Left lung (tissue), 10 donors: ENCODE results near the gene KAT2B. TPM values are rescaled to one million over a fixed set of nuclear protein-coding genes. Genes with fewer than 3 reads are reported as not detected.
A peak's percentile ranks its signal among the peaks of the same experiment; 100 is the strongest.

Source experiments
- ATAC-seq: fragments of 200-7000 bp; cut with Tn5 transposase; one replicate; pipeline ENCODE4 v1.9.1; 2020; ENCODE audit warnings: moderate library complexity
- DNase-seq, 4 donors: peaks; one replicate each; pipeline ENCODE4 v3.0.0-alpha.2; 2013 to 2020
- H3K27ac ChIP-seq, 2 donors: fragments of 200-600 bp; sonication (generic) in 1 of 2; one replicate each; pipeline versions ENCODE4 v1.5.0 to v1.8.0; 2020 to 2021
- H3K27me3 ChIP-seq, 2 donors: fragments of 200-600 bp; sonication (generic) in 1 of 2; one replicate each; pipeline versions ENCODE4 v1.5.0 to v1.8.0; 2020 to 2021
- H3K36me3 ChIP-seq, 2 donors: fragments of 200-600 bp; sonication (generic) in 1 of 2; one replicate each; pipeline versions ENCODE4 v1.5.0 to v1.8.0; 2020 to 2021
- H3K4me1 ChIP-seq, 2 donors: fragments of 200-600 bp; one replicate each; pipeline ENCODE4 v1.8.0; 2021
- H3K4me3 ChIP-seq, 2 donors: fragments of 200-600 bp; sonication (generic) in 1 of 2; one replicate each; pipeline versions ENCODE4 v1.5.0 to v1.8.0; 2020 to 2021; ENCODE audit warnings: mild to moderate bottlenecking in 1 of 2
- H3K9me3 ChIP-seq, 2 donors: fragments of 200-600 bp; sonication (generic) in 1 of 2; one replicate each; pipeline versions ENCODE4 v1.5.0 to v1.8.0; 2020 to 2021
- intact Hi-C, 2 donors: fragments of 100-400 bp; cut with DNase I; formaldehyde crosslinking; loops; one replicate each; pipeline versions ENCODE4 v1.11.2 to v1.14.2; 2022
- polyA plus RNA-seq, 6 donors: library from polyadenylated mRNA; unstranded; fragments of 120-200 nt; gene quantifications; one replicate each; pipeline ENCODE4 v1.2.1, GENCODE V29; 2013; ENCODE audit not compliant: insufficient read length in 6 of 6
- total RNA-seq, 2 donors: library from RNA; stranded (reverse); fragmentation: NEBNext Ultra II Directional; extraction: Animal tissue kit (Norgen Biotek cat#: 25700); gene quantifications; one replicate each; pipeline ENCODE4 v1.2.1, GENCODE V29; 2021
- TF ChIP-seq, protein P1 (sequence below), 2 donors: fragments of 200-600 bp; sonication (generic) in 1 of 2; IDR thresholded peaks; one replicate each; pipeline versions ENCODE4 v1.5.0 to v1.8.0; 2021; ENCODE audit warnings: antibody characterized with exemption in 2 of 2
- donor health status: DM: no; HTN: yes; CAD: no.
- donor health status: DM: no; HTN: no; CAD: no.

The KAT2B gene
- total and polyA plus RNA-seq, 8 donors: 26.1 to 48.0 (median 39.9) TPM

DNA sequence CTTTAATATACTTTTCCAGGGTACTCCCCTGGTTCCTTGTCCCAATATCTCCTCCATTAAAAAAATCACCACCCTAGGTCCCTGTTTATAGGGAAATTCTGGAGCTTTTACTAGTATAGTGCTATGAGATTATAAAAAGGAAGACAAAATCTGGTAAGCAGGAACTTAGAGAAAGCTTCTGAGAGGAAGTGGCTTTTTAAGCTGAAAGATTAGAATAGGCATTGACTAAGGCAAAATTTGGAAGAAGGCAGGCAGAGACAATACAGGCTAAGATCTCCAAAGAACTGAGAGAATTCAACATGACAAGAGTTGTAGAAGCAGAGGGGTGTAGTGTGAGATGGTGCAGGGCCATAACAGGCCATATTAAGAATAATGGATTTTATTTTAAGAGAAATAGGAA lies 120.0 kb downstream of the KAT2B start:
- DNase-seq: no peak
- H3K4me3 ChIP-seq: no peak overlapping the region
- no peaks in the 10 kb centered on the region for H3K27me3 ChIP-seq
- H3K27ac ChIP-seq: peak overlapping the region in 1 of 2 donors; percentile 43
- H3K36me3 ChIP-seq: peaks cover 0 to 3% of the 10 kb centered on the region in 2 donors
- H3K9me3 ChIP-seq: no peaks in the 10 kb centered on the region
- TF ChIP-seq, protein P1, sequence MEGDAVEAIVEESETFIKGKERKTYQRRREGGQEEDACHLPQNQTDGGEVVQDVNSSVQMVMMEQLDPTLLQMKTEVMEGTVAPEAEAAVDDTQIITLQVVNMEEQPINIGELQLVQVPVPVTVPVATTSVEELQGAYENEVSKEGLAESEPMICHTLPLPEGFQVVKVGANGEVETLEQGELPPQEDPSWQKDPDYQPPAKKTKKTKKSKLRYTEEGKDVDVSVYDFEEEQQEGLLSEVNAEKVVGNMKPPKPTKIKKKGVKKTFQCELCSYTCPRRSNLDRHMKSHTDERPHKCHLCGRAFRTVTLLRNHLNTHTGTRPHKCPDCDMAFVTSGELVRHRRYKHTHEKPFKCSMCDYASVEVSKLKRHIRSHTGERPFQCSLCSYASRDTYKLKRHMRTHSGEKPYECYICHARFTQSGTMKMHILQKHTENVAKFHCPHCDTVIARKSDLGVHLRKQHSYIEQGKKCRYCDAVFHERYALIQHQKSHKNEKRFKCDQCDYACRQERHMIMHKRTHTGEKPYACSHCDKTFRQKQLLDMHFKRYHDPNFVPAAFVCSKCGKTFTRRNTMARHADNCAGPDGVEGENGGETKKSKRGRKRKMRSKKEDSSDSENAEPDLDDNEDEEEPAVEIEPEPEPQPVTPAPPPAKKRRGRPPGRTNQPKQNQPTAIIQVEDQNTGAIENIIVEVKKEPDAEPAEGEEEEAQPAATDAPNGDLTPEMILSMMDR (IDR thresholded peaks at IDR 0.05): no peak
- intact Hi-C loops: no loop called here
- no peaks in the 10 kb centered on the region for H3K4me1 ChIP-seq
- ATAC-seq: no peak

DNA sequence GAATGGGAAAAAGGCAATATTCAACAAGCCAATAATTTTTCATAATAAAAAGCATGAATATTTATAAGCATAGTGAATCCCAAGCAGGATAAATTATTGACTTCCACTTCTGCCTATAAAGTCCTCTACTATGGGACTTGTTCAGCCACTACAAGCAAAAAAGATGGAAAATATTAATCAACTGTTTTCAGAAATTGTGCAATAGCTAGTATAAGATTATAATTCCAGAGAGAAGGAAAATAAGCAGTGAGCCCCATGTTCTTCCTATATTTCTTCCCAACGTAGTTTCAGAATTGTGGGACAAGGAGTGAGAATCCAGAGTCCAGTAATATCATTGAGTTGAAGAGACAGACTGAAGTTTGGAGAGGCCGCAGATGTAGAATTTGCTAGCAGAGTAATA lies 121.5 kb downstream of the KAT2B start:
- H3K36me3 ChIP-seq: no peaks in the 10 kb centered on the region
- DNase-seq (no peak), ATAC-seq (no peak)
- intact Hi-C loops: no loop called here
- H3K27ac ChIP-seq: no peak overlapping the region
- H3K27me3 ChIP-seq: no peaks in the 10 kb centered on the region
- no peaks in the 10 kb centered on the region for H3K4me1 ChIP-seq
- TF ChIP-seq, protein P1 (IDR thresholded peaks at IDR 0.05): no peak
- no peak overlapping the region for H3K4me3 ChIP-seq
- H3K9me3 ChIP-seq: no peaks in the 10 kb centered on the region

DNA sequence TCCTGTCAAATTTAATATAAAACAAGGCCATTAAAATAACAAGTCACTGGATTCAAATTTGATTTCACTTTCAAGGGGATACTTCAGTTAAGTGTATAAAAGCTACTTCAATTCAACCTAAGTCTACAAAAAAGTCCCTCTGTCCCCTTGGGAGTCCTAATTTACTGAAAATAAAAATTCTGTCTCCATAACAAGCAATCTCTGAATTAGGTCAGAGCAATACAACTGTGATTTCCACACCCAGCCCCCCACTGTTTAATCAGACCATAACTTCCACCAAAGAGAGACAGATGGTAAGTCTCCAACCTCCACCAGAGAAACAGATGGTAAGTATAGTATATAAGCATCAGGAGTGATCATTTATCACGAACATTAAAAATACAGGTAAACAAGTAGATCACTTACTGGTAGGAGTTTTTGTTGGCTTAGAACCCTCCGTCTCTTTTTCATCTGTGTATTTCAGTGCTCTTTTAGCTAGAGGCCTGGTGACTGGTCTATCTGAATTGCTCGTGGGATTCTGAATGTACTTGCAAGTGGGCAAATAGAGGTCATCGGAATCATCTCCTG lies 133.7 kb downstream of the KAT2B start:
- Histone ChIP-seq H3K27me3 (no peaks in the 10 kb centered on the region), H3K27ac (no peak overlapping the region), H3K4me1 (no peaks in the 10 kb centered on the region), H3K4me3 (no peak overlapping the region), H3K9me3 (no peaks in the 10 kb centered on the region), H3K36me3 (no peaks in the 10 kb centered on the region)
- ATAC-seq: no peak
- intact Hi-C loops: no loop called here
- no peak for DNase-seq
- TF ChIP-seq, protein P1 (IDR thresholded peaks at IDR 0.05): no peak

DNA sequence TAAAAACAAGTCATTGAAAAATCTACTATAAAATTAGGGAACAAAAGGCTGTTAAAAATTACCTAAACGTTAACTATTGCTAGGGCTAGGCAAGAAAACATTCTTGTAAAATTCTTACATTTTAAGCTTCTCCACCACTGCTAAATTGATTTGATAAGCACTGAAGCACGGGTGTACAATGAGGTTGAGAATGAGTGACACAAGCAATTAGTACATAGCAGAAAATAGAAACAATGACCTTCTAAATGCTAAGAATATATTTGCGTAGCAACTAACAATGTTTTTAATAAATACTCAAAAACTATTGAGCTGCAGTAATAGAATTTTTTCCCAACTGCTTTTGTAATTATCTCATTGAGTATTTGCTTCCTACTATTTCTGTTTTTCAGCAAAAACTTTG lies 141.0 kb downstream of the KAT2B start:
- Histone ChIP-seq H3K4me3 (no peak overlapping the region), H3K27ac (no peak overlapping the region), H3K27me3 (no peaks in the 10 kb centered on the region), H3K9me3 (no peaks in the 10 kb centered on the region), H3K4me1 (peaks cover 0 to 8% of the 10 kb centered on the region in 2 donors), H3K36me3 (no peaks in the 10 kb centered on the region)
- intact Hi-C loops: loop anchor here in 1 of 2 donors (10.0 kb wide), 1 partner anchor 66 kb away; no protein-coding TSS in a partner anchor
- DNase-seq: no peak
- TF ChIP-seq, protein P1 (IDR thresholded peaks at IDR 0.05): no peak
- ATAC-seq: no peak

- no peak overlapping the region for H3K27ac ChIP-seq
- no peak overlapping the region for H3K4me3 ChIP-seq
- TF ChIP-seq, protein P1 (IDR thresholded peaks at IDR 0.05): no peak
- H3K36me3 ChIP-seq: no peaks in the 10 kb centered on the region
- intact Hi-C loops: loop anchor here in 1 of 2 donors (10.0 kb wide), 1 partner anchor 67 kb away; no protein-coding TSS in a partner anchor
- ATAC-seq (no peak), DNase-seq (no peak)
- no peaks in the 10 kb centered on the region for H3K27me3 ChIP-seq
- peaks cover 0 to 15% of the 10 kb centered on the region in 2 donors for H3K4me1 ChIP-seq
- H3K9me3 ChIP-seq: no peaks in the 10 kb centered on the region
Measured at GRCh38 chr3:20182206-20182605, 142.0 kb downstream of the KAT2B start.
